Breast epithelium (tissue), 4 donors: ENCODE data around the gene JMJD8. TPM values are rescaled to one million over a fixed set of nuclear protein-coding genes. Genes with fewer than 3 reads are reported as not detected.

Experiments used
- DNase-seq, 2 donors: peaks; one replicate each; pipeline ENCODE4 v3.0.0-alpha.2; 2019; ENCODE audit warnings: low spot score in 2 of 2
- H3K27ac ChIP-seq, 2 donors: fragments of 200-600 bp; sonication (generic) in 1 of 2; one replicate each; pipeline ENCODE4 v1.5.1; 2016 to 2019; ENCODE audit warnings: mild to moderate bottlenecking in 1 of 2
- H3K27me3 ChIP-seq, 2 donors: fragments of 200-600 bp; sonication (generic) in 1 of 2; one replicate each; pipeline versions ENCODE4 v1.5.1 to v1.6.0; 2017 to 2019; ENCODE audit warnings: control low read depth in 1 of 2, mild to moderate bottlenecking in 1 of 2
- H3K36me3 ChIP-seq: fragments of 200-600 bp; one replicate; pipeline ENCODE4 v1.5.1; 2019
- H3K4me1 ChIP-seq, 2 donors: fragments of 200-600 bp; sonication (generic); one replicate each; pipeline ENCODE4 v1.5.1; 2016 to 2019; ENCODE audit warnings: control low read depth in 1 of 2
- H3K4me3 ChIP-seq, 3 donors: fragments of 200-600 bp; sonication (generic); 1 replicate in 2 of 3; 2 replicates in 1 of 3; pipeline ENCODE4 v1.5.1; 2016 to 2019; ENCODE audit warnings: mild to moderate bottlenecking in 3 of 3, moderate library complexity in 2 of 3
- H3K9me3 ChIP-seq, 2 donors: fragments of 200-600 bp; sonication (generic) in 1 of 2; one replicate each; pipeline ENCODE4 v1.5.1; 2016 to 2019; ENCODE audit warnings: control low read depth in 1 of 2
- POLR2A ChIP-seq: fragments of 450-650 bp; IDR thresholded peaks from one replicate; pipeline ENCODE4 v1.6.1; 2016; ENCODE audit warnings: antibody characterized with exemption, mild to moderate bottlenecking, moderate library complexity
- POLR2AphosphoS5 ChIP-seq, 3 donors: sonication (generic); formaldehyde crosslinking; IDR thresholded peaks; one replicate each; pipeline ENCODE4 v1.6.1; 2017; ENCODE audit warnings: antibody characterized with exemption in 3 of 3
- intact Hi-C: fragments of 100-400 bp; cut with DNase I; formaldehyde crosslinking; loops from one replicate; pipeline ENCODE4 v1.15.1; 2023; ENCODE audit warnings: low total_unique reads
- total RNA-seq, 3 donors: library from RNA; depleted of rRNA; stranded (reverse); fragments of >200 nt; gene quantifications; one replicate each; pipeline ENCODE4 v1.1.0, GENCODE V29; 2016
- TF ChIP-seq, protein P1 (sequence below), 3 donors: fragments of 450-650 bp; IDR thresholded peaks; one replicate each; pipeline ENCODE4 v1.5.1; 2016 to 2017; ENCODE audit warnings: antibody characterized with exemption in 3 of 3, mild to moderate bottlenecking in 3 of 3, moderate library complexity in 3 of 3

The JMJD8 gene
- total RNA-seq, 3 donors from 2014 or later = 67.2 to 83.4 (median 67.5) TPM

DNA sequence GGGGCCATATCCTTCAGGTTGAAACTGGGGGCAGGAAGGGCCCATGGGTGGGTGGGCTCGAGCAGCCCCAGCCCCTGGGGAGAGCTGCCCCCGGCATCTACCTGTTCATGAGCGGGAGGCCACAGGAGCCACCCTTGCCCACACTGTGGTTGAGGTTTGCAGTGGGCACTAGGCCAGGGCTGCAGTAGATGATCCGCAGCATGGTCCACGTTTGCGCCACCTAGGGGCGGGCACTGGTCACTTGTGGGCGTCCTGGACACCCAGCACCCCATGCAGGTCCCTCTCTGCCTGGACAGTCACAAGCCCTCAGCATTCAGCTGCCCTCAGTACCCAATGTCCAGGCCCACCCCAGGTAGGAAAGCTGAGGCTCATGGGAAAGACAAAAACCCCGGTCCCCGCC is 1.8 kb upstream of the JMJD8 start:
- Histone ChIP-seq H3K36me3 (no peaks in the 10 kb centered on the region), H3K9me3 (no peaks in the 10 kb centered on the region), H3K4me1 (peaks cover 25 to 45% of the 10 kb centered on the region in 2 donors), H3K27ac (no peak overlapping the region), H3K4me3 (no peak overlapping the region), H3K27me3 (no peaks in the 10 kb centered on the region)
- DNase-seq = no peak
- intact Hi-C loops = no loop called here
- TF ChIP-seq POLR2AphosphoS5 (IDR thresholded peaks at IDR 0.05) = no peak
- TF ChIP-seq, protein P1, sequence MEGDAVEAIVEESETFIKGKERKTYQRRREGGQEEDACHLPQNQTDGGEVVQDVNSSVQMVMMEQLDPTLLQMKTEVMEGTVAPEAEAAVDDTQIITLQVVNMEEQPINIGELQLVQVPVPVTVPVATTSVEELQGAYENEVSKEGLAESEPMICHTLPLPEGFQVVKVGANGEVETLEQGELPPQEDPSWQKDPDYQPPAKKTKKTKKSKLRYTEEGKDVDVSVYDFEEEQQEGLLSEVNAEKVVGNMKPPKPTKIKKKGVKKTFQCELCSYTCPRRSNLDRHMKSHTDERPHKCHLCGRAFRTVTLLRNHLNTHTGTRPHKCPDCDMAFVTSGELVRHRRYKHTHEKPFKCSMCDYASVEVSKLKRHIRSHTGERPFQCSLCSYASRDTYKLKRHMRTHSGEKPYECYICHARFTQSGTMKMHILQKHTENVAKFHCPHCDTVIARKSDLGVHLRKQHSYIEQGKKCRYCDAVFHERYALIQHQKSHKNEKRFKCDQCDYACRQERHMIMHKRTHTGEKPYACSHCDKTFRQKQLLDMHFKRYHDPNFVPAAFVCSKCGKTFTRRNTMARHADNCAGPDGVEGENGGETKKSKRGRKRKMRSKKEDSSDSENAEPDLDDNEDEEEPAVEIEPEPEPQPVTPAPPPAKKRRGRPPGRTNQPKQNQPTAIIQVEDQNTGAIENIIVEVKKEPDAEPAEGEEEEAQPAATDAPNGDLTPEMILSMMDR (IDR thresholded peaks at IDR 0.05) = peak in 1 of 3 donors; percentile 8

DNA sequence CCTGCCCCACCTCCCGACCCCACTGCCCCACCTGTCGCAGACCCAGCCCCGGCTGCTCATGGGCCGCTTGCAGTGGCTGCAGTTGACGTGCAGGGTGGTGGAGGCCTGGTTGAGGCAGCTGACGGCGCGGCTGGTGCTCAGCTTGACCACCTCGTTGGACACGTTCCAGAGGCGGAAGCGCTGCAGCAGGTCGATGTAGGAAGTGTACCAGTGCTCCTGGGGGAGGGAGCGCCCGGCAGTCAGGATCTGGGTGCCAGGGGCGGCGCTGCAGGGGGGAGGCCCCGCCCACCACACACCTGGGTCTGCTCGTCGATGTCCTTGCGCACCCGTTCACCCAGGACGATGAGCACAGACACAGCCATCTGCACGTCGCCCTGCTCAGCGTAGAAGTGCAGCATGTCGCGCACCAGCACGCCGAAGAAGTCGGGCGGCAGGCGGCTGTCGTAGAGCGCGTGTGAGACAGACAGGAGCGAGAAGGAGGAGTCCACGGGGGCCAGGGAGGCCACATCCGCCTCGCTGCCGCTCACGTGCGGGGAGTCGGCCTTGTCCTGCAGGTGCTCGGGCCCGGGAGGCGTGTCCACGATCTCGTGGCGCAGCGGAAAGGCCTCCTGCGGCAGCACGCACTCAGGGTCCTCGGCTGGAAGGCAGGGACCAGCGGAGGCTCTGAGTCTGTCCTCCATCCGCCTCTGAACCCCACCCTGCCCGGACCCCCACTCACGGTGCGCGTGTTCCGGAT is 995 bp upstream of the JMJD8 start:
- intact Hi-C loops = no loop called here
- Histone ChIP-seq H3K9me3 (no peaks in the 10 kb centered on the region), H3K4me1 (peaks cover 27 to 43% of the 10 kb centered on the region in 2 donors), H3K36me3 (no peaks in the 10 kb centered on the region), H3K27me3 (no peaks in the 10 kb centered on the region), H3K4me3 (peak overlapping the region; percentile 62 to 90 (median 76)), H3K27ac (peak overlapping the region; percentile 79 to 93)
- no peak for DNase-seq
- TF ChIP-seq, protein P1 (IDR thresholded peaks at IDR 0.05) = no peak
- TF ChIP-seq POLR2A = no peak
- no peak for TF ChIP-seq POLR2AphosphoS5 (IDR thresholded peaks at IDR 0.05)

DNA sequence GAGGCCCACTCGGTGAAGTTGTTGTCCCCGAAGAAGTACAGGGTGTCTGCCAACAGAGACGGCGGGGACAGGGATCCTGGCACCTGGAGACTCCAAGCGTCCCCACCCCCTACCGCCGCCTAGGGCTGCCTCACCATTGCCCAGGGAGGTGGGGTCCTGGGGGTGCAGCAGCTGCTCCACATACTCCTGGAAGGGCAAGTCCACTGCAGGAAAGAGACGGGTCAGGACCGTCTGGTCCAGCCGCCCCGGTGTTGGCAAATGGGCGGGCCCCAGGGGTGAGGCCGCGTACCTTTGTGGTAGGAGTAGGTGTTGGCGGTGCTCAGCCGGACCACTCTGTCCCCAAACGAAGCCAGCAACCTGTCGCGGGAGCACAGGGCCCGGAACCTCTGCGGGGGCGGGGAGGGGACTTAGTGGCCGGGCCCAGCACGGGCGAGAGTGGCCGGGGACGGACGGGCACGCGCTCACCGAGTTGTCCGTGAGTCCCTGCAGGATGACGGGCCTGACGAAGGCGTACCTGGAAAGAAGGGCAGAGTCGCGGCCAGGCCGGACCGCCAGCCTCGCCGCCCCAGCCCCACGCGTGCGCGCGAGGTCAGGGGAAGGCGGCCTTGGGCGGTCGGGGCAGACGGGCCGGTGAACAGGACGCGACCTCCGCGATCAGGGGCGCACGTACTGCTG is 601 bp downstream of the JMJD8 start:
- peak overlapping the region; percentile 62 to 90 (median 76) for H3K4me3 ChIP-seq
- intact Hi-C loops = no loop called here
- peak overlapping the region; percentile 79 to 93 for H3K27ac ChIP-seq
- H3K9me3 ChIP-seq = no peaks in the 10 kb centered on the region
- no peaks in the 10 kb centered on the region for H3K36me3 ChIP-seq
- TF ChIP-seq POLR2A (no peak), POLR2AphosphoS5 (IDR thresholded peaks at IDR 0.05) (no peak)
- TF ChIP-seq, protein P1 (IDR thresholded peaks at IDR 0.05) = no peak
- no peak for DNase-seq
- H3K4me1 ChIP-seq = peaks cover 17 to 37% of the 10 kb centered on the region in 2 donors
- H3K27me3 ChIP-seq = no peaks in the 10 kb centered on the region

DNA sequence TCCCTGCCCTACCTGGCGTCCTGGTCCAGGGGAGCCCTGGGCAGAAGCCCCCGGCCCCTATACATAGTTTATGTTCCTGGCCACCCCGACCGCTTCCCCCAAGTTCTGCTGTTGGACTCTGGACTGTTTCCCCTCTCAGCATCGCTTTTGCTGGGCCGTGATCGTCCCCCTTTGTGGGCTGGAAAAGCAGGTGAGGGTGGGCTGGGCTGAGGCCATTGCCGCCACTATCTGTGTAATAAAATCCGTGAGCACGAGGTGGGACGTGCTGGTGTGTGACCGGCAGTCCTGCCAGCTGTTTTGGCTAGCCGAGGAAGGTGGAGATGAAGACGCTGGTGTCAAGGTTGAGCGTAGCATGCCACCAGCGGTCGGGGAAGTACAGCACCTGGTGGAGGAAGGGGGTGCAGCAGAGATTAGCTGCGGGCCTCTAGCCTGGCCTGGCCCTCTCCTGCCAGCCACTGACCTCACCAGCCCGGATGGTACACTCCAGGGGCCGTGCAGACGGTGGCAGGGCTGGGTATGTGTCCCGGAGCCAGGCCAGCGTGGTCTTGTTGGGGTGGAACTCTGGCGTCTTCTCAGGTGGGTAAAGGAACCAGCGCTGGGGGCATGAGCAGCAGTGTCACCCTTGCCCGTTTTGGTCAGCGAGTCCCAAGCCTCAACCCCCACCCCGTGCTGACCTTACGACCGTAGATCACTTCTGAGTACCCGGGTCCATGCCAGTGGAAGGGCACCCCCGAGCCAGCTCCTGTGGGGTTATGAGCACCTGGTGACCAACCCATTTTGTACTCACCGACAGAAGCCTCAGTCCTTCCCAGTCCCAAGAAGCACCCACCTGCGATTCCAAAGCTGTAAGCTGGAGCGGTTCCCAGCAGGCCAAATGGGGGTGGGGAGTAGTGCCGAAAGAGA is 1.4 kb downstream of the JMJD8 start:
- H3K27me3 ChIP-seq = no peaks in the 10 kb centered on the region
- intact Hi-C loops = no loop called here
- H3K27ac ChIP-seq = no peak overlapping the region
- no peak for DNase-seq
- H3K4me1 ChIP-seq = peaks cover 17 to 37% of the 10 kb centered on the region in 2 donors
- H3K36me3 ChIP-seq = no peaks in the 10 kb centered on the region
- TF ChIP-seq, protein P1 (IDR thresholded peaks at IDR 0.05) = no peak
- no peak for TF ChIP-seq POLR2AphosphoS5 (IDR thresholded peaks at IDR 0.05)
- TF ChIP-seq POLR2A = no peak
- H3K4me3 ChIP-seq = peak overlapping the region in 2 of 3 donors; percentile 76 to 90
- no peaks in the 10 kb centered on the region for H3K9me3 ChIP-seq
